HepG2 (cell line): ENCODE measurements around the gene ANXA2.

Experiments
- CC2D1A ChIP-seq: sonication (generic); formaldehyde crosslinking; IDR thresholded peaks from 2 replicates; pipeline ENCODE4 v1.8.1; 2023; ENCODE audit warnings: mild to moderate bottlenecking, missing genetic modification reagents
- FOXP1 ChIP-seq, 2 experiments: fragments of 450-650 bp in 1 of 2; IDR thresholded peaks; 2 replicates each; pipeline ENCODE4 v1.6.1; 2017 to 2018; ENCODE audit warnings: antibody characterized with exemption in 1 of 2
- MAZ ChIP-seq, 2 experiments: sonication (generic) in 1 of 2; formaldehyde crosslinking in 1 of 2; IDR thresholded peaks; 2 replicates each; pipeline versions ENCODE4 v1.5.0 to v1.6.1; 2012 to 2020; ENCODE audit warnings: low read depth in 2 of 2, mild to moderate bottlenecking in 2 of 2, borderline replicate concordance in 1 of 2, improper control_type of control experiment in 1 of 2, low read length in 1 of 2, missing genetic modification reagents in 1 of 2, moderate library complexity in 1 of 2
- NR2F2 ChIP-seq: IDR thresholded peaks from 2 replicates; pipeline ENCODE4 v1.6.1; 2012; ENCODE audit warnings: low read depth, inconsistent platforms, borderline replicate concordance
- PHF21A ChIP-seq: sonication (generic); formaldehyde crosslinking; IDR thresholded peaks from 2 replicates; pipeline ENCODE4 v1.5.0; 2020; ENCODE audit warnings: mild to moderate bottlenecking, missing genetic modification reagents
- POLR2A ChIP-seq, 2 experiments: IDR thresholded peaks; 2 replicates each; pipeline ENCODE4 v1.6.1; 2011; ENCODE audit warnings: low read depth in 2 of 2, low read length in 2 of 2, mild to moderate bottlenecking in 1 of 2, moderate library complexity in 1 of 2; ENCODE audit not compliant: insufficient read depth in 1 of 2
- TP53 ChIP-seq: sonication (generic); formaldehyde crosslinking; conservative IDR thresholded peaks from 2 replicates; pipeline ENCODE4 v1.4.0; 2020; ENCODE audit warnings: missing genetic modification reagents
- ZNF225 ChIP-seq: sonication (generic); formaldehyde crosslinking; IDR thresholded peaks from 2 replicates; pipeline ENCODE4 v1.4.0; 2020; ENCODE audit warnings: mild to moderate bottlenecking, missing genetic modification reagents
- TF ChIP-seq, protein P1 (sequence below): sonication (generic); formaldehyde crosslinking; conservative IDR thresholded peaks from 2 replicates; pipeline ENCODE4 v1.4.0; 2020; ENCODE audit warnings: missing genetic modification reagents
- TF ChIP-seq, protein P2 (sequence below): sonication (generic); formaldehyde crosslinking; IDR thresholded peaks from 2 replicates; pipeline ENCODE4 v1.4.0; 2020; ENCODE audit warnings: low read depth, mild to moderate bottlenecking, missing genetic modification reagents
- TF ChIP-seq, protein P3 (sequence below): sonication (generic); formaldehyde crosslinking; IDR thresholded peaks from 2 replicates; pipeline ENCODE4 v1.8.0; 2022; ENCODE audit warnings: mild to moderate bottlenecking, missing genetic modification reagents

DNA sequence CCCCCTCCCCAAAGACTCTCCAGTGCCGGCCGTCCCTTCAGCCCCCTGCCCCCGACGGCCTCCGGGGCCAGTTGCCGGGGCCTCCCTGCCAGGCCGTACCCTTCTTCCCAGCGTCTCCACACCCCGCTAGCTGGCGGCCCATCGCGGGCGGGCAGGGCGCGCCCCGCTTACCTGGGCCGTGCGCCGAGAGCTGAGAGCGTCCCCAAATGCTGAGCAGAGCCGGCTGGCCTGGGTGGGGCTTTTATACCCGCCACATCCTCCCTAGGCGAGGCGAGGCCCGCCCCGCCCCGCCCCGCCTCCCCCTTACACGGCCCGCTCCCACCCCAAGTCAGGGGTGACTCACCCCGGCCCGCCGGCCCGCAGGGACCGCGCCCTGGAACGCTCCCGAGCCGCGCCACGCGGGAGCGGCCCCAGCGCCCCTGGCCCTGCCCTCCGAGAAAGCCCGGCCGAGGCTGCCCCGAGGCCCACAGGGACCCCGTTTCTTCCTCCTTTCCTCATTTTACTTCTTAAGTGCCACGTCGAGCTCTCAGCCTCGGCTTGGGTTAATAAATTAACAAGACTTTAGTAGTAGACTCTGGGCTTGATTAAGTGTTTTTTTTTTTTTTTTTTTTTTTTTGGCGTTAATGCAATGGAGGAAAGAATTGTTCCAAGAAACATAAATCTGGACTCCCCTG is at the start of gene ANXA2:
- TF ChIP-seq, protein P1, sequence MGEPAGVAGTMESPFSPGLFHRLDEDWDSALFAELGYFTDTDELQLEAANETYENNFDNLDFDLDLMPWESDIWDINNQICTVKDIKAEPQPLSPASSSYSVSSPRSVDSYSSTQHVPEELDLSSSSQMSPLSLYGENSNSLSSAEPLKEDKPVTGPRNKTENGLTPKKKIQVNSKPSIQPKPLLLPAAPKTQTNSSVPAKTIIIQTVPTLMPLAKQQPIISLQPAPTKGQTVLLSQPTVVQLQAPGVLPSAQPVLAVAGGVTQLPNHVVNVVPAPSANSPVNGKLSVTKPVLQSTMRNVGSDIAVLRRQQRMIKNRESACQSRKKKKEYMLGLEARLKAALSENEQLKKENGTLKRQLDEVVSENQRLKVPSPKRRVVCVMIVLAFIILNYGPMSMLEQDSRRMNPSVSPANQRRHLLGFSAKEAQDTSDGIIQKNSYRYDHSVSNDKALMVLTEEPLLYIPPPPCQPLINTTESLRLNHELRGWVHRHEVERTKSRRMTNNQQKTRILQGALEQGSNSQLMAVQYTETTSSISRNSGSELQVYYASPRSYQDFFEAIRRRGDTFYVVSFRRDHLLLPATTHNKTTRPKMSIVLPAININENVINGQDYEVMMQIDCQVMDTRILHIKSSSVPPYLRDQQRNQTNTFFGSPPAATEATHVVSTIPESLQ (CRISPR knock-in tag): no peak
- TF ChIP-seq NR2F2 (no peak), POLR2A (IDR thresholded peaks at IDR 0.05; ENCODE audit: insufficient read depth in 1 of 2, low read depth in 2 of 2, low read length in 2 of 2) (no peak), FOXP1 (IDR thresholded peaks at IDR 0.05) (no peak), FOXP1 (CRISPR knock-in tag; IDR thresholded peaks at IDR 0.05) (no peak), CC2D1A (CRISPR knock-in tag) (no peak), PHF21A (CRISPR knock-in tag) (no peak), MAZ (IDR thresholded peaks at IDR 0.05; ENCODE audit: borderline replicate concordance, low read depth, low read length) (no peak), MAZ (CRISPR knock-in tag; IDR thresholded peaks at IDR 0.05; ENCODE audit: low read depth) (no peak), TP53 (CRISPR knock-in tag) (no peak), ZNF225 (CRISPR knock-in tag) (no peak)
- TF ChIP-seq, protein P2, sequence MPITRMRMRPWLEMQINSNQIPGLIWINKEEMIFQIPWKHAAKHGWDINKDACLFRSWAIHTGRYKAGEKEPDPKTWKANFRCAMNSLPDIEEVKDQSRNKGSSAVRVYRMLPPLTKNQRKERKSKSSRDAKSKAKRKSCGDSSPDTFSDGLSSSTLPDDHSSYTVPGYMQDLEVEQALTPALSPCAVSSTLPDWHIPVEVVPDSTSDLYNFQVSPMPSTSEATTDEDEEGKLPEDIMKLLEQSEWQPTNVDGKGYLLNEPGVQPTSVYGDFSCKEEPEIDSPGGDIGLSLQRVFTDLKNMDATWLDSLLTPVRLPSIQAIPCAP (CRISPR knock-in tag): no peak
- TF ChIP-seq, protein P3, sequence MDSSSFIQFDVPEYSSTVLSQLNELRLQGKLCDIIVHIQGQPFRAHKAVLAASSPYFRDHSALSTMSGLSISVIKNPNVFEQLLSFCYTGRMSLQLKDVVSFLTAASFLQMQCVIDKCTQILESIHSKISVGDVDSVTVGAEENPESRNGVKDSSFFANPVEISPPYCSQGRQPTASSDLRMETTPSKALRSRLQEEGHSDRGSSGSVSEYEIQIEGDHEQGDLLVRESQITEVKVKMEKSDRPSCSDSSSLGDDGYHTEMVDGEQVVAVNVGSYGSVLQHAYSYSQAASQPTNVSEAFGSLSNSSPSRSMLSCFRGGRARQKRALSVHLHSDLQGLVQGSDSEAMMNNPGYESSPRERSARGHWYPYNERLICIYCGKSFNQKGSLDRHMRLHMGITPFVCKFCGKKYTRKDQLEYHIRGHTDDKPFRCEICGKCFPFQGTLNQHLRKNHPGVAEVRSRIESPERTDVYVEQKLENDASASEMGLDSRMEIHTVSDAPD: no peak
